Activated naive CD4-positive, alpha-beta T cell treated with anti-CD3 and anti-CD28 coated beads, Interleukin-2, amount 10 ng/mL, durations not matched to agents 5 hours and 36 hours (primary cell): Measurements from ENCODE around the gene MTA1. TPM values are rescaled to one million over a fixed set of nuclear protein-coding genes. Genes with fewer than 3 reads are reported as not detected.

Experiments
- total RNA-seq, 2 experiments: library from RNA; stranded (reverse); gene quantifications; one replicate each; pipeline ENCODE4 v1.2.3, GENCODE V29; 2021

The MTA1 gene
- total RNA-seq: 100 to 1,000 TPM; 114 to 115 TPM

GRCh38 chr14:105419195-105420091 lies at the start of gene MTA1:
Gene MTA1 (plus strand): TSS chr14:105419827. CDS start chr14:105420036, 209 bp downstream.

GRCh38 chr14:105398044-105398725 lies 21.4 kb upstream of the MTA1 start, which contains the start of gene TEX22:
Gene TEX22 (plus strand): TSS chr14:105398538. CDS start chr14:105399341, 803 bp downstream.

GRCh38 chr14:105474483-105475268 lies 55.0 kb downstream of the MTA1 start, which contains the start of gene CRIP2:
Gene CRIP2 (plus strand): TSS chr14:105474821. CDS start chr14:105474863, 42 bp downstream.

GRCh38 chr14:105486163-105486973 lies 66.7 kb downstream of the MTA1 start, which contains the start of gene CRIP1:
Gene CRIP1 (plus strand): TSS chr14:105486886. CDS start chr14:105487260, 374 bp downstream.

GRCh38 chr14:105490572-105491365 lies 71.1 kb downstream of the MTA1 start, which contains the start of gene TEDC1:
Gene TEDC1 (plus strand): TSS chr14:105491246. CDS start chr14:105491376, 130 bp downstream.

Other genes starting within 250 kb of the MTA1 start
- 10 to 100 TPM; 39.1 to 42.4 TPM for gene NUDT14, start 238.5 kb upstream of the MTA1 start, total RNA-seq
- 10 to 100 TPM; 43.6 to 44.5 TPM for gene BTBD6, start 171.3 kb upstream of the MTA1 start, total RNA-seq
- 10 to 100 TPM; 40.5 to 42.2 TPM for gene BRF1, start 118.8 kb upstream of the MTA1 start, total RNA-seq
- 10 to 100 TPM; 44.1 to 47.4 TPM for gene PACS2, start 105.1 kb upstream of the MTA1 start, total RNA-seq
- gene TEX22, start 21.3 kb upstream of the MTA1 start, total RNA-seq: 1 to 10 TPM; 2.3 to 5.8 TPM
- not detected for gene CRIP2, start 55.0 kb downstream of the MTA1 start, total RNA-seq
- 100 to 1,000 TPM; 486 to 508 TPM for gene CRIP1, start 67.1 kb downstream of the MTA1 start, total RNA-seq
- 10 to 100 TPM; 34.0 to 34.2 TPM for gene TEDC1, start 71.4 kb downstream of the MTA1 start, total RNA-seq
- 1 to 10 TPM; 6.2 to 7.0 TPM for gene TMEM121, start 106.8 kb downstream of the MTA1 start, total RNA-seq